Activated CD4-positive, alpha-beta T cell treated with anti-CD3 and anti-CD28 coated beads for 48 hours (primary cell): ENCODE data around the gene LGR4.

Experiments
- DNase-seq: peaks from one replicate; pipeline ENCODE4 v3.0.0-alpha.2; 2020

LGR4 gene

GRCh38 chr11:27398400-27398770 is 74.2 kb downstream of the LGR4 start:
- DNase-seq = no peak

GRCh38 chr11:27397624-27398399 is 74.8 kb downstream of the LGR4 start:
- no peak for DNase-seq

GRCh38 chr11:27396259-27396839 is 76.2 kb downstream of the LGR4 start:
- DNase-seq = no peak

- no peak for DNase-seq
Observed at GRCh38 chr11:27395556-27396258, 76.9 kb downstream of the LGR4 start.

- no peak for DNase-seq
Observed at GRCh38 chr11:27394781-27395228, 77.8 kb downstream of the LGR4 start.

- DNase-seq = no peak
Observed at GRCh38 chr11:27392278-27393114, 80.1 kb downstream of the LGR4 start.

- no peak for DNase-seq
Observed at GRCh38 chr11:27391331-27392015, 81.1 kb downstream of the LGR4 start.

- no peak for DNase-seq
Observed at GRCh38 chr11:27390318-27391295, 82.0 kb downstream of the LGR4 start.

GRCh38 chr11:27388869-27389268 is 83.7 kb downstream of the LGR4 start:
- no peak for DNase-seq

- no peak for DNase-seq
Observed at GRCh38 chr11:27388001-27388400, 84.6 kb downstream of the LGR4 start.

GRCh38 chr11:27387362-27387761 is 85.2 kb downstream of the LGR4 start:
- no peak for DNase-seq

- DNase-seq = no peak
Observed at GRCh38 chr11:27386181-27386845, 86.3 kb downstream of the LGR4 start.

GRCh38 chr11:27385245-27385644 is 87.3 kb downstream of the LGR4 start:
- no peak for DNase-seq

- DNase-seq = no peak
Observed at GRCh38 chr11:27384227-27384626, 88.4 kb downstream of the LGR4 start.

GRCh38 chr11:27383645-27384044 is 88.9 kb downstream of the LGR4 start:
- no peak for DNase-seq

GRCh38 chr11:27381238-27381666 is 91.3 kb downstream of the LGR4 start:
- no peak for DNase-seq

- DNase-seq = no peak
Observed at GRCh38 chr11:27380771-27381170, 91.8 kb downstream of the LGR4 start.

GRCh38 chr11:27379449-27379848 is 93.1 kb downstream of the LGR4 start:
- no peak for DNase-seq

GRCh38 chr11:27375370-27375769 is 97.2 kb downstream of the LGR4 start:
- DNase-seq = no peak

- DNase-seq = no peak
Observed at GRCh38 chr11:27373856-27374602, 98.6 kb downstream of the LGR4 start.
